Urinary bladder (tissue), 4 donors: Measurements from ENCODE around the gene P2RY14. TPM values are rescaled to one million over a fixed set of nuclear protein-coding genes. Genes with fewer than 3 reads are reported as not detected.
A peak's percentile ranks its signal among the peaks of the same experiment; 100 is the strongest.

Experiments
- DNase-seq: peaks from one replicate; pipeline ENCODE4 v3.0.0-alpha.2; 2015; ENCODE audit errors: extremely low spot score
- H3K27ac ChIP-seq: one replicate; pipeline ENCODE4 v1.5.1; 2013; ENCODE audit warnings: low read depth, mild to moderate bottlenecking, moderate library complexity
- H3K36me3 ChIP-seq: one replicate; pipeline ENCODE4 v1.6.1; 2013; ENCODE audit warnings: mild to moderate bottlenecking, moderate library complexity; ENCODE audit not compliant: insufficient read depth
- H3K4me1 ChIP-seq: one replicate; pipeline ENCODE4 v1.6.1; 2013; ENCODE audit warnings: mild to moderate bottlenecking, moderate library complexity; ENCODE audit not compliant: insufficient read depth
- H3K4me3 ChIP-seq: one replicate; pipeline ENCODE4 v1.5.1; 2013; ENCODE audit warnings: low read depth, low read length
- WGBS: extraction: QIAGEN DNeasy Blood & Tissue Kit; methylation state at CpG from one replicate; pipeline ENCODE4 v1.1.7; 2013; 5-methylcytosine and 5-hydroxymethylcytosine counted together
- polyA plus RNA-seq: library from polyadenylated mRNA; stranded (reverse); fragments of 200-250 nt; gene quantifications from one replicate; pipeline ENCODE4 v1.2.3, GENCODE V29; 2013
- total RNA-seq: library from RNA; depleted of rRNA; stranded (reverse); fragments of >200 nt; gene quantifications from one replicate; pipeline ENCODE4 v1.2.3, GENCODE V29; 2014
- donor health status: healthy with polysubstance abuse.
- donor health status: healthy.

The P2RY14 gene
- total and polyA plus RNA-seq, 2 donors: 2.6 to 4.7 TPM

- H3K27ac ChIP-seq: no peak overlapping the region
- no peaks in the 10 kb centered on the region for H3K36me3 ChIP-seq
- no peaks in the 10 kb centered on the region for H3K4me1 ChIP-seq
- DNase-seq: peak; percentile 45
- WGBS: 34% methylated on average over 9 of the region's 9 CpGs
- H3K4me3 ChIP-seq: no peak overlapping the region
Measured at GRCh38 chr3:151227807-151228665, 50.3 kb downstream of the P2RY14 start.

DNA sequence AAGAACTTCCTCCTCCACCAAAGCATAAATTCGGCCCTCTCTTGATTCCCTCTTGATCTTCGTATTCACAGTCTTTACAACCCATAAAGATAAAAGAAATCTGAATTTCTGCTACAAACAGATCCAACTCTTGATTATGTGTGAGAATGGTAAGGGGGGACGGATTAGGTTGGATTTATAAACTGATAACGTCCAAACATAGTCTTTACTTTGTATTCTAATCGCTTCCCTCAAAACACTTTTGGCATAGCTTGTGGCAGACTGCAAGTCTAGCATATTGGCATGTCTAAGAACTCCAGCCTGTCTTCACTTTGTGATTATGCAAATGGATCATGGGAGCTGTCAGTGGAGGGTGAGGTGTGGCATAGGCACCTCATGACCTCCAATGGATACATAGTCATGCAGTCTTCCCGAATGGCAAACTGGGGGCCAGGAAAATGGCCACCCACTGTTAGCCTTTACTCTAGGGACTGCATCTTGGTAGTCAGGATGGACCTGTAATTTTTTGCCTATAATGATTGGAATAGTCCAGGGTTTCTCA lies 51.0 kb downstream of the P2RY14 start:
- 69% methylated on average over 6 of the region's 6 CpGs for WGBS
- Histone ChIP-seq H3K4me1 (no peaks in the 10 kb centered on the region), H3K27ac (no peak overlapping the region), H3K36me3 (no peaks in the 10 kb centered on the region), H3K4me3 (no peak overlapping the region)
- no peak for DNase-seq

- Histone ChIP-seq H3K36me3 (no peaks in the 10 kb centered on the region), H3K4me3 (no peak overlapping the region), H3K27ac (no peak overlapping the region), H3K4me1 (no peaks in the 10 kb centered on the region)
- no peak for DNase-seq
- whole genome bisulfite sequencing: 85% methylated on average over 5 of the region's 5 CpGs
Measured at GRCh38 chr3:151226825-151227224, 51.5 kb downstream of the P2RY14 start.

- Histone ChIP-seq H3K4me1 (no peaks in the 10 kb centered on the region), H3K36me3 (no peaks in the 10 kb centered on the region), H3K4me3 (no peak overlapping the region), H3K27ac (no peak overlapping the region)
- DNase-seq: no peak
- 51% methylated on average over 4 of the region's 4 CpGs for WGBS
Measured at GRCh38 chr3:151226088-151226563, 52.2 kb downstream of the P2RY14 start.

- no peak for DNase-seq
- Histone ChIP-seq H3K36me3 (no peaks in the 10 kb centered on the region), H3K4me3 (no peak overlapping the region), H3K4me1 (no peaks in the 10 kb centered on the region), H3K27ac (no peak overlapping the region)
- 90% methylated on average over 9 of the region's 9 CpGs for WGBS
Measured at GRCh38 chr3:151225040-151225975, 53.0 kb downstream of the P2RY14 start.

DNA sequence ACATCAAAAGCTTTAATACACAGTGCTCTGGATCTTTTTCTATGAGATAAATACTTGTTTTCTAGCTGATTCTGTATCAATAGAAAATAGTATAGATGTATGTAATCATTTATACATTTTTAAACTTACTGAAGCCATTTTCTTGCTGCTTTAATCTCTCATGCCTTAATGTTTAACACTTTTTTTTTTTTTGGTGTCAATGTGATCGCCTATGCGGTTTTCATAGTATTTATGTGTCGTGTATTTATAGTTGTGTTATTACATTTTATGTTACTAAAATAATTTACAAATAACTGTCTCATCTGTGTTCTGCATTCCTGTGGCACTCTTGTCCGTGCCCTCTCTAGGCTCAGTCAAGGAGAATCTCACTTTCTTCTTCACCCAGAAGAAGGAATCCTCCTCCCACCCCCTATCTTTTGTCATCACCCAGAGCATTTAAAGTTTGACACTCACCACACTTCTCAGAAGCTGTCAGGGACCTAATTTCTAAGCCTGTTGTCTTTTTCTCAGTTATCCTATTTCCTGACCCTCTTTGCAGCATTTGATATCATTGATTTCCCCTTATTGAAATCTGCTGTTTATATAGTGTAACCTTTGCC lies 54.0 kb downstream of the P2RY14 start:
- Histone ChIP-seq H3K4me1 (no peaks in the 10 kb centered on the region), H3K27ac (no peak overlapping the region), H3K4me3 (no peak overlapping the region), H3K36me3 (no peaks in the 10 kb centered on the region)
- 88% methylated on average over 4 of the region's 4 CpGs for WGBS
- DNase-seq: no peak

- DNase-seq: no peak
- WGBS: 45% methylated on average over 1 of the region's 1 CpG
- no peak overlapping the region for H3K4me3 ChIP-seq
Measured at GRCh38 chr3:151219056-151219455, 59.3 kb downstream of the P2RY14 start.

GRCh38 chr3:151218136-151218535 lies 60.2 kb downstream of the P2RY14 start:
- 30% methylated on average over 1 of the region's 1 CpG for WGBS
- DNase-seq: no peak
- no peaks in the 10 kb centered on the region for H3K36me3 ChIP-seq
- H3K4me1 ChIP-seq: no peaks in the 10 kb centered on the region
- no peak overlapping the region for H3K27ac ChIP-seq
- no peak overlapping the region for H3K4me3 ChIP-seq

More at GRCh38 chr3:151219056-151219455, 59.3 kb downstream of the P2RY14 start:
- Histone ChIP-seq H3K27ac (no peak overlapping the region), H3K36me3 (no peaks in the 10 kb centered on the region), H3K4me1 (no peaks in the 10 kb centered on the region)

GRCh38 chr3:151216641-151217607 lies 61.4 kb downstream of the P2RY14 start:
- WGBS: 73% methylated on average over 3 of the region's 3 CpGs
- H3K36me3 ChIP-seq: no peaks in the 10 kb centered on the region
- no peak overlapping the region for H3K27ac ChIP-seq
- H3K4me3 ChIP-seq: no peak overlapping the region
- no peaks in the 10 kb centered on the region for H3K4me1 ChIP-seq
- no peak for DNase-seq

DNA sequence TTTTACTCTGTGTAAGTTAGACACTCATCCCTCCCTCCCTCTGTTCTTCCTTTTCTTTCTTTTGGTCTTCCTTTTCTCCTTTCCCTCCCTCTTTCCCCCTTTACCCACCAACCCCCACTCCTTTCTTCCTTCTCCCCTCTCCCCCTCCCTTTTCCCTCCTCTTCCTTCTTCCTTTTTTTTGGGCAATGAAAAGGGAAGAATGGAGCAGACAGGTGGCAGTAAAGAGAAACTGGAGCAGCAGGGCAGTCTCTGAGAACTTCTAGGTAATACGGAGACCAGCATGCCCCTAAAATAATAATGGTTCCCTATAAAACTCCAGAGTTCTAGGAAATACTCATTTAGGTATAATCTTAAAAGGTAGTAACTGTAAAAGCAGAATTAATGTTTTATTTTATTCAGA lies 63.9 kb downstream of the P2RY14 start:
- Histone ChIP-seq H3K4me3 (no peak overlapping the region), H3K27ac (no peak overlapping the region), H3K4me1 (no peaks in the 10 kb centered on the region), H3K36me3 (no peaks in the 10 kb centered on the region)
- no peak for DNase-seq
- 72% methylated on average over 1 of the region's 1 CpG for WGBS

- no peaks in the 10 kb centered on the region for H3K4me1 ChIP-seq
- no peak overlapping the region for H3K4me3 ChIP-seq
- no peaks in the 10 kb centered on the region for H3K36me3 ChIP-seq
- WGBS: 86% methylated on average over 5 of the region's 5 CpGs
- no peak overlapping the region for H3K27ac ChIP-seq
- no peak for DNase-seq
Measured at GRCh38 chr3:151213881-151214280, 64.5 kb downstream of the P2RY14 start.

GRCh38 chr3:151213151-151213550 lies 65.2 kb downstream of the P2RY14 start:
- Histone ChIP-seq H3K4me3 (no peak overlapping the region), H3K36me3 (no peaks in the 10 kb centered on the region), H3K27ac (no peak overlapping the region), H3K4me1 (no peaks in the 10 kb centered on the region)
- WGBS: 82% methylated on average over 4 of the region's 4 CpGs
- DNase-seq: no peak
